ENCODE measurements around the gene TSHZ2. TPM values are rescaled to one million over a fixed set of nuclear protein-coding genes. Genes with fewer than 3 reads are reported as not detected.

The TSHZ2 gene
- total RNA-seq, 1 donor from 2014 or later, result 1.2 TPM

DNA sequence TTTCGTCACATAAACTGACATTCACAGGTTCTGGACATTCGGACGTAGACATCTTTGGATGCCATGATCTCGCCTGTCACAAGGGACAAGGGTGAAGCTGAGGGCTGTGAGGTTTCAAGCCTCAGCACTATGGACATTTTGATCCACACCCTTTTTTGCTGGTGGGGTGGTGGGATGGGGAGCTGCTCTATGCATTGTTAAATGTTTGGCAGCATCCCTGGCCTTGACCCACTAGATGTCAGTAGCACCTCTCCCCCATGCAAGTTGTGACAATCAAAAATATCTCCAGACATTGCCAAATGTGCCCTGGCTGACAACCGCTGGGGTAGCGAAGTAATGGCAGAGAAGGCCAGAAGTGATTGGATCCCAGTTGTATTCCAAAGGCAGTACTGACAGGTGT lies 229.4 kb downstream of the TSHZ2 start:
- Histone ChIP-seq H4K20me1 (ENCODE audit: insufficient read depth, low read length) (no peaks in the 10 kb centered on the region), H3K36me3 (ENCODE audit: insufficient read depth, low read length) (no peaks in the 10 kb centered on the region), H3K4me3 (ENCODE audit: insufficient read depth, low read depth, low read length) (no peak overlapping the region), H3K4me1 (ENCODE audit: insufficient read depth, low read length) (no peaks in the 10 kb centered on the region), H3K27me3 (ENCODE audit: insufficient read depth, low read length) (no peaks in the 10 kb centered on the region), H3K9ac (ENCODE audit: low read length) (no peak overlapping the region), H3K27ac (ENCODE audit: low read depth, low read length) (no peak overlapping the region), H3K79me2 (ENCODE audit: insufficient read depth, low read length) (no peaks in the 10 kb centered on the region), H3K9me3 (ENCODE audit: insufficient read depth, low read depth, low read length) (no peaks in the 10 kb centered on the region), H3K4me2 (ENCODE audit: low read length) (no peak overlapping the region), H2AFZ (ENCODE audit: low read depth, low read length) (no peak overlapping the region)
- DNase-seq (ENCODE audit: low read depth) (no peak), FAIRE-seq (no peak)
- TF ChIP-seq, protein P1, sequence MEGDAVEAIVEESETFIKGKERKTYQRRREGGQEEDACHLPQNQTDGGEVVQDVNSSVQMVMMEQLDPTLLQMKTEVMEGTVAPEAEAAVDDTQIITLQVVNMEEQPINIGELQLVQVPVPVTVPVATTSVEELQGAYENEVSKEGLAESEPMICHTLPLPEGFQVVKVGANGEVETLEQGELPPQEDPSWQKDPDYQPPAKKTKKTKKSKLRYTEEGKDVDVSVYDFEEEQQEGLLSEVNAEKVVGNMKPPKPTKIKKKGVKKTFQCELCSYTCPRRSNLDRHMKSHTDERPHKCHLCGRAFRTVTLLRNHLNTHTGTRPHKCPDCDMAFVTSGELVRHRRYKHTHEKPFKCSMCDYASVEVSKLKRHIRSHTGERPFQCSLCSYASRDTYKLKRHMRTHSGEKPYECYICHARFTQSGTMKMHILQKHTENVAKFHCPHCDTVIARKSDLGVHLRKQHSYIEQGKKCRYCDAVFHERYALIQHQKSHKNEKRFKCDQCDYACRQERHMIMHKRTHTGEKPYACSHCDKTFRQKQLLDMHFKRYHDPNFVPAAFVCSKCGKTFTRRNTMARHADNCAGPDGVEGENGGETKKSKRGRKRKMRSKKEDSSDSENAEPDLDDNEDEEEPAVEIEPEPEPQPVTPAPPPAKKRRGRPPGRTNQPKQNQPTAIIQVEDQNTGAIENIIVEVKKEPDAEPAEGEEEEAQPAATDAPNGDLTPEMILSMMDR (IDR thresholded peaks at IDR 0.05; ENCODE audit: insufficient read depth, low read depth, low read length), result no peak
- TF ChIP-seq EZH2 (IDR thresholded peaks at IDR 0.05; ENCODE audit: insufficient read depth, low read length), result no peak
- no peaks in the 10 kb centered on the region for H3K9me3 Mint-ChIP-seq (ENCODE audit: unreplicated experiment)
- no peaks in the 10 kb centered on the region for H3K27me3 Mint-ChIP-seq (ENCODE audit: low read depth, unreplicated experiment)
- no peak overlapping the region for H3K4me3 Mint-ChIP-seq (ENCODE audit: unreplicated experiment)
- no peaks in the 10 kb centered on the region for H3K4me1 Mint-ChIP-seq (ENCODE audit: low read depth, unreplicated experiment)
- H3K27ac Mint-ChIP-seq (ENCODE audit: unreplicated experiment), result no peak overlapping the region
- H3K36me3 Mint-ChIP-seq (ENCODE audit: low read depth, unreplicated experiment), result no peaks in the 10 kb centered on the region

DNA sequence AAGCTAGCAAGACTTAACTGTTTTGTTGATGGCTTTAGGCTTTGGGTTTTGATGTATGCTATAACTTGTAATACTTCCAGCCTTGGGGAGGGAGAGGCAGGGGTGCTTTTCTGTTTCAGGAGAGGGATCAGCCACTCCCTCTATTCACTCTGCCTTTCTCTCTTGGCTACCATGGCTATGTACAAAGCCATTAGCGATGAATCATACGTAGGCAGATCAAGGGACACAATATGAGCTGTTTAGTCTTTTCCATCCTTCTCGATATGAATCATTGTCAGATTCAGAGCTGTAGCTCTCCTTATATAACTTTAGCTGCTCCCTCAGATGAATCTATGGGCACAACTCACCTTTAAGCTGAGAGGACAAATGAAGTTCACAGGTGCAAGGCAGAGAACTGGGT lies 230.6 kb downstream of the TSHZ2 start:
- no peaks in the 10 kb centered on the region for H3K9me3 ChIP-seq (ENCODE audit: insufficient read depth, low read depth, low read length)
- no peak overlapping the region for H3K4me3 Mint-ChIP-seq (ENCODE audit: unreplicated experiment)
- H3K27ac Mint-ChIP-seq (ENCODE audit: unreplicated experiment), result no peak overlapping the region
- no peak overlapping the region for H3K4me3 ChIP-seq (ENCODE audit: insufficient read depth, low read depth, low read length)
- no peak overlapping the region for H3K9ac ChIP-seq (ENCODE audit: low read length)
- H3K4me1 Mint-ChIP-seq (ENCODE audit: low read depth, unreplicated experiment), result no peaks in the 10 kb centered on the region
- FAIRE-seq (no peak), DNase-seq (ENCODE audit: low read depth) (peak; percentile 54)
- no peaks in the 10 kb centered on the region for H3K36me3 Mint-ChIP-seq (ENCODE audit: low read depth, unreplicated experiment)
- no peaks in the 10 kb centered on the region for H3K4me1 ChIP-seq (ENCODE audit: insufficient read depth, low read length)
- H4K20me1 ChIP-seq (ENCODE audit: insufficient read depth, low read length), result no peaks in the 10 kb centered on the region
- H3K27me3 Mint-ChIP-seq (ENCODE audit: low read depth, unreplicated experiment), result no peaks in the 10 kb centered on the region
- H3K9me3 Mint-ChIP-seq (ENCODE audit: unreplicated experiment), result no peaks in the 10 kb centered on the region
- no peak overlapping the region for H2AFZ ChIP-seq (ENCODE audit: low read depth, low read length)
- H3K27me3 ChIP-seq (ENCODE audit: insufficient read depth, low read length), result no peaks in the 10 kb centered on the region
- no peaks in the 10 kb centered on the region for H3K79me2 ChIP-seq (ENCODE audit: insufficient read depth, low read length)
- H3K27ac ChIP-seq (ENCODE audit: low read depth, low read length), result no peak overlapping the region
- H3K4me2 ChIP-seq (ENCODE audit: low read length), result no peak overlapping the region
- no peaks in the 10 kb centered on the region for H3K36me3 ChIP-seq (ENCODE audit: insufficient read depth, low read length)
- TF ChIP-seq EZH2 (IDR thresholded peaks at IDR 0.05; ENCODE audit: insufficient read depth, low read length), result no peak
- TF ChIP-seq, protein P1 (IDR thresholded peaks at IDR 0.05; ENCODE audit: insufficient read depth, low read depth, low read length), result no peak

DNA sequence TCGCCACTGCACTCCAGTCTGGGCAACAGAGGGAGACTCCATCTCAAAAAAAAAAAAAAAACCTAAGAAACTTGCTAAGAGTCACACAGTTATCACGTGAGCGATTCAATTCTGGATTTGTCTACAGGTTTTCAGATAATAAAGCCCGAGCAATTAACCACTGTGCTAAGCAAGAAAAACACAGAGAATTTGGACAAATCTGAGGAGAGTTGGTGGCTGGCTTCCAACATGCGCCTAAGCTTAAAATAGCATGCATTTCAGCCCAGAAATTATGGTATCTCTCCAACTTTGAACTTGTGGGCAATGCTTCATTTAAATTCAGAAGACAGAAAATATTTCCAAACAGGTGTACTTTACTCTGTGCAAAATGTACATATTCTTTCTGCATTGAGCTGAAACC lies 232.9 kb downstream of the TSHZ2 start:
- Histone ChIP-seq H4K20me1 (ENCODE audit: insufficient read depth, low read length) (no peaks in the 10 kb centered on the region), H3K36me3 (ENCODE audit: insufficient read depth, low read length) (no peaks in the 10 kb centered on the region), H3K4me3 (ENCODE audit: insufficient read depth, low read depth, low read length) (no peak overlapping the region), H3K79me2 (ENCODE audit: insufficient read depth, low read length) (no peaks in the 10 kb centered on the region), H2AFZ (ENCODE audit: low read depth, low read length) (no peak overlapping the region), H3K4me2 (ENCODE audit: low read length) (no peak overlapping the region), H3K27me3 (ENCODE audit: insufficient read depth, low read length) (no peaks in the 10 kb centered on the region), H3K4me1 (ENCODE audit: insufficient read depth, low read length) (no peaks in the 10 kb centered on the region), H3K27ac (ENCODE audit: low read depth, low read length) (no peak overlapping the region), H3K9ac (ENCODE audit: low read length) (no peak overlapping the region), H3K9me3 (ENCODE audit: insufficient read depth, low read depth, low read length) (no peaks in the 10 kb centered on the region)
- Mint-ChIP-seq H3K27me3 (ENCODE audit: low read depth, unreplicated experiment) (peaks cover 5% of the 10 kb centered on the region), H3K4me1 (ENCODE audit: low read depth, unreplicated experiment) (no peaks in the 10 kb centered on the region), H3K36me3 (ENCODE audit: low read depth, unreplicated experiment) (no peaks in the 10 kb centered on the region), H3K27ac (ENCODE audit: unreplicated experiment) (no peak overlapping the region), H3K4me3 (ENCODE audit: unreplicated experiment) (no peak overlapping the region), H3K9me3 (ENCODE audit: unreplicated experiment) (no peaks in the 10 kb centered on the region)
- no peak for TF ChIP-seq EZH2 (IDR thresholded peaks at IDR 0.05; ENCODE audit: insufficient read depth, low read length)
- TF ChIP-seq, protein P1 (IDR thresholded peaks at IDR 0.05; ENCODE audit: insufficient read depth, low read depth, low read length), result no peak
- DNase-seq (ENCODE audit: low read depth) (peak; percentile 30), FAIRE-seq (no peak)

All from astrocyte (in vitro differentiated cells and primary cell).